Adipocyte (in vitro differentiated cells): ENCODE results near the gene FHOD3.

Source experiments
- DNase-seq: peaks from one replicate; pipeline ENCODE4 v3.0.0-alpha.2; 2015; ENCODE audit warnings: low read depth
- H3K27me3 ChIP-seq: replicated peaks from 2 replicates; pipeline ENCODE4 v1.7.0; 2013; ENCODE audit warnings: mild to moderate bottlenecking, low read length, moderate library complexity; ENCODE audit not compliant: control insufficient read depth, insufficient read depth
- H3K36me3 ChIP-seq: 2 replicates; pipeline ENCODE4 v1.7.0; 2013; ENCODE audit warnings: low read length, mild to moderate bottlenecking, moderate library complexity; ENCODE audit not compliant: control insufficient read depth, insufficient read depth, severe bottlenecking
- H3K4me1 ChIP-seq: 2 replicates; pipeline ENCODE4 v1.7.0; 2013; ENCODE audit warnings: mild to moderate bottlenecking, low read length, moderate library complexity; ENCODE audit not compliant: control insufficient read depth, insufficient read depth
- H3K4me3 ChIP-seq: 2 replicates; pipeline ENCODE4 v1.7.0; 2013; ENCODE audit warnings: mild to moderate bottlenecking, low read length, moderate library complexity
- H3K9ac ChIP-seq: 2 replicates; pipeline ENCODE4 v1.7.0; 2013; ENCODE audit warnings: mild to moderate bottlenecking, low read length, moderate library complexity
- H3K9me3 ChIP-seq: 2 replicates; pipeline ENCODE4 v1.7.0; 2013; ENCODE audit warnings: mild to moderate bottlenecking, low read length, moderate library complexity; ENCODE audit not compliant: control insufficient read depth

Gene FHOD3

GRCh38 chr18:36335476-36336279, 38.2 kb downstream of the FHOD3 start:
- H3K9me3 ChIP-seq: no peaks in the 10 kb centered on the region
- no peak overlapping the region for H3K4me3 ChIP-seq
- H3K9ac ChIP-seq: no peak overlapping the region
- H3K36me3 ChIP-seq: no peaks in the 10 kb centered on the region
- H3K27me3 ChIP-seq: no peaks in the 10 kb centered on the region
- peaks cover 7% of the 10 kb centered on the region for H3K4me1 ChIP-seq
- peak; percentile 33 for DNase-seq

GRCh38 chr18:36337679-36338402, 40.3 kb downstream of the FHOD3 start:
- Histone ChIP-seq H3K9me3 (peaks cover 3% of the 10 kb centered on the region), H3K27me3 (no peaks in the 10 kb centered on the region), H3K9ac (no peak overlapping the region), H3K4me3 (no peak overlapping the region), H3K36me3 (no peaks in the 10 kb centered on the region), H3K4me1 (peaks cover 7% of the 10 kb centered on the region)
- DNase-seq: no peak

- H3K4me3 ChIP-seq: no peak overlapping the region
- peaks cover 3% of the 10 kb centered on the region for H3K9me3 ChIP-seq
- H3K9ac ChIP-seq: no peak overlapping the region
- DNase-seq: no peak
- no peaks in the 10 kb centered on the region for H3K27me3 ChIP-seq
- H3K36me3 ChIP-seq: no peaks in the 10 kb centered on the region
- peaks cover 6% of the 10 kb centered on the region for H3K4me1 ChIP-seq
These were observed 41.0 kb downstream of the FHOD3 start for GRCh38 chr18:36338403-36338933.

GRCh38 chr18:36340246-36340645, 42.7 kb downstream of the FHOD3 start:
- H3K9ac ChIP-seq: no peak overlapping the region
- no peak for DNase-seq
- no peak overlapping the region for H3K4me3 ChIP-seq
- no peaks in the 10 kb centered on the region for H3K36me3 ChIP-seq
- H3K9me3 ChIP-seq: peaks cover 3% of the 10 kb centered on the region
- H3K4me1 ChIP-seq: no peaks in the 10 kb centered on the region
- H3K27me3 ChIP-seq: no peaks in the 10 kb centered on the region

GRCh38 chr18:36341944-36342343, 44.4 kb downstream of the FHOD3 start:
- Histone ChIP-seq H3K9ac (no peak overlapping the region), H3K27me3 (no peaks in the 10 kb centered on the region), H3K4me1 (no peaks in the 10 kb centered on the region), H3K4me3 (no peak overlapping the region), H3K36me3 (no peaks in the 10 kb centered on the region), H3K9me3 (peaks cover 3% of the 10 kb centered on the region)
- DNase-seq: no peak

GRCh38 chr18:36348331-36348730, 50.8 kb downstream of the FHOD3 start:
- DNase-seq: no peak
- H3K36me3 ChIP-seq: no peaks in the 10 kb centered on the region
- peaks cover 13% of the 10 kb centered on the region for H3K4me1 ChIP-seq
- H3K27me3 ChIP-seq: no peaks in the 10 kb centered on the region
- no peaks in the 10 kb centered on the region for H3K9me3 ChIP-seq
- no peak overlapping the region for H3K4me3 ChIP-seq
- H3K9ac ChIP-seq: no peak overlapping the region

GRCh38 chr18:36348971-36349417, 51.5 kb downstream of the FHOD3 start:
- Histone ChIP-seq H3K4me3 (no peak overlapping the region), H3K9me3 (no peaks in the 10 kb centered on the region), H3K36me3 (no peaks in the 10 kb centered on the region), H3K9ac (no peak overlapping the region), H3K27me3 (no peaks in the 10 kb centered on the region), H3K4me1 (peaks cover 13% of the 10 kb centered on the region)
- DNase-seq: no peak

- Histone ChIP-seq H3K9ac (no peak overlapping the region), H3K4me3 (no peak overlapping the region), H3K27me3 (no peaks in the 10 kb centered on the region), H3K36me3 (no peaks in the 10 kb centered on the region), H3K4me1 (peaks cover 16% of the 10 kb centered on the region), H3K9me3 (no peaks in the 10 kb centered on the region)
- no peak for DNase-seq
These were observed 52.0 kb downstream of the FHOD3 start for GRCh38 chr18:36349552-36349951.

- no peak overlapping the region for H3K9ac ChIP-seq
- H3K4me3 ChIP-seq: no peak overlapping the region
- H3K9me3 ChIP-seq: no peaks in the 10 kb centered on the region
- no peaks in the 10 kb centered on the region for H3K27me3 ChIP-seq
- peaks cover 18% of the 10 kb centered on the region for H3K4me1 ChIP-seq
- H3K36me3 ChIP-seq: no peaks in the 10 kb centered on the region
- no peak for DNase-seq
These were observed 52.7 kb downstream of the FHOD3 start for GRCh38 chr18:36350251-36350651.

GRCh38 chr18:36350839-36351469, 53.4 kb downstream of the FHOD3 start:
- no peaks in the 10 kb centered on the region for H3K36me3 ChIP-seq
- H3K27me3 ChIP-seq: no peaks in the 10 kb centered on the region
- peaks cover 25% of the 10 kb centered on the region for H3K4me1 ChIP-seq
- H3K9ac ChIP-seq: no peak overlapping the region
- H3K4me3 ChIP-seq: no peak overlapping the region
- no peaks in the 10 kb centered on the region for H3K9me3 ChIP-seq
- DNase-seq: no peak

GRCh38 chr18:36352384-36352783, 54.9 kb downstream of the FHOD3 start:
- no peaks in the 10 kb centered on the region for H3K9me3 ChIP-seq
- H3K4me3 ChIP-seq: no peak overlapping the region
- no peaks in the 10 kb centered on the region for H3K27me3 ChIP-seq
- peak; percentile 91 for DNase-seq
- no peak overlapping the region for H3K9ac ChIP-seq
- H3K36me3 ChIP-seq: no peaks in the 10 kb centered on the region
- H3K4me1 ChIP-seq: peaks cover 25% of the 10 kb centered on the region
